Tibial nerve (tissue), 4 donors: ENCODE results near the gene FBN2. TPM values are rescaled to one million over a fixed set of nuclear protein-coding genes. Genes with fewer than 3 reads are reported as not detected.

Source experiments
- DNase-seq, 2 donors: peaks; one replicate each; pipeline ENCODE4 v3.0.0-alpha.2; 2019; ENCODE audit warnings: low spot score in 2 of 2
- H3K27ac ChIP-seq, 4 donors: fragments of 200-600 bp; sonication (generic) in 3 of 4; one replicate each; pipeline ENCODE4 v1.5.1; 2017 to 2019; ENCODE audit warnings: mild to moderate bottlenecking in 1 of 4
- H3K27me3 ChIP-seq, 2 donors: fragments of 200-600 bp; sonication (generic) in 1 of 2; one replicate each; pipeline versions ENCODE4 v1.5.1 to v1.6.0; 2017 to 2019
- H3K36me3 ChIP-seq, 3 donors: fragments of 200-600 bp; sonication (generic); one replicate each; pipeline ENCODE4 v1.5.1; 2018 to 2019
- H3K4me1 ChIP-seq, 4 donors: fragments of 200-600 bp; sonication (generic) in 3 of 4; one replicate each; pipeline ENCODE4 v1.5.1; 2017 to 2019
- H3K4me3 ChIP-seq, 4 donors: fragments of 200-600 bp; sonication (generic) in 3 of 4; one replicate each; pipeline ENCODE4 v1.5.1; 2017 to 2019; ENCODE audit warnings: mild to moderate bottlenecking in 1 of 4, moderate library complexity in 1 of 4
- H3K9me3 ChIP-seq, 4 donors: fragments of 200-600 bp; sonication (generic) in 3 of 4; one replicate each; pipeline ENCODE4 v1.5.1; 2017 to 2019
- CTCF ChIP-seq, 5 experiments: fragments of 200-600 bp in 3 of 5; fragments of 450-650 bp in 2 of 5; sonication (generic) in 3 of 5; IDR thresholded peaks; one replicate each; pipeline ENCODE4 v1.5.1; 2016 to 2019; ENCODE audit warnings: antibody characterized with exemption in 5 of 5, mild to moderate bottlenecking in 3 of 5, moderate library complexity in 2 of 5
- EP300 ChIP-seq, 2 donors: sonication (generic); formaldehyde crosslinking; IDR thresholded peaks; one replicate each; pipeline ENCODE4 v1.6.1; 2017; ENCODE audit warnings: antibody characterized with exemption in 2 of 2, mild to moderate bottlenecking in 1 of 2
- POLR2A ChIP-seq, 2 donors: fragments of 450-650 bp; IDR thresholded peaks; one replicate each; pipeline ENCODE4 v1.6.1; 2017; ENCODE audit warnings: antibody characterized with exemption in 2 of 2, mild to moderate bottlenecking in 2 of 2, moderate library complexity in 2 of 2
- WGBS, 2 donors: methylation state at CpG; one replicate each; pipeline ENCODE4 v1.1.5; 2018; 5-methylcytosine and 5-hydroxymethylcytosine counted together
- total RNA-seq, 4 donors: library from RNA; depleted of rRNA; stranded (reverse); fragments of >200 nt; gene quantifications; one replicate each; pipeline ENCODE4 v1.1.0, GENCODE V29; 2016

Gene FBN2
- total RNA-seq, 4 donors from 2014 or later, result 1.2 to 6.3 (median 3.6) TPM

GRCh38 chr5:128237000-128237399 is 301.0 kb downstream of the FBN2 start:
- 67 to 82% methylated on average over 2 of the region's 2 CpGs for WGBS, 2 donors
- no peak for DNase-seq
- TF ChIP-seq EP300 (IDR thresholded peaks at IDR 0.05), result no peak
- no peak for TF ChIP-seq POLR2A (IDR thresholded peaks at IDR 0.05)
- no peak for TF ChIP-seq CTCF (IDR thresholded peaks at IDR 0.05)
- Histone ChIP-seq H3K27ac (no peak overlapping the region), H3K9me3 (no peaks in the 10 kb centered on the region), H3K36me3 (no peaks in the 10 kb centered on the region), H3K27me3 (no peaks in the 10 kb centered on the region), H3K4me1 (peaks cover 0 to 8% (median 0%) of the 10 kb centered on the region in 4 donors), H3K4me3 (no peak overlapping the region)

- H3K9me3 ChIP-seq, result no peaks in the 10 kb centered on the region
Observed at GRCh38 chr5:128236334-128236733, 301.7 kb downstream of the FBN2 start.

GRCh38 chr5:128234928-128235641 is 303.0 kb downstream of the FBN2 start:
- DNase-seq, result no peak
- H3K27me3 ChIP-seq, result no peaks in the 10 kb centered on the region
- H3K4me1 ChIP-seq, result peaks cover 0 to 8% (median 0%) of the 10 kb centered on the region in 4 donors
- peaks cover 0 to 5% (median 0%) of the 10 kb centered on the region in 4 donors for H3K9me3 ChIP-seq
- 92 to 97% methylated on average over 7 of the region's 7 CpGs for WGBS, 2 donors
- H3K4me3 ChIP-seq, result no peak overlapping the region
- H3K27ac ChIP-seq, result no peak overlapping the region
- H3K36me3 ChIP-seq, result no peaks in the 10 kb centered on the region
- TF ChIP-seq EP300 (IDR thresholded peaks at IDR 0.05), result no peak
- TF ChIP-seq POLR2A (IDR thresholded peaks at IDR 0.05), result no peak
- TF ChIP-seq CTCF (IDR thresholded peaks at IDR 0.05), result no peak

More at GRCh38 chr5:128236334-128236733, 301.7 kb downstream of the FBN2 start:
- H3K27me3 ChIP-seq, result no peaks in the 10 kb centered on the region
- H3K4me3 ChIP-seq, result no peak overlapping the region
- no peak for TF ChIP-seq CTCF (IDR thresholded peaks at IDR 0.05)
- TF ChIP-seq EP300 (IDR thresholded peaks at IDR 0.05), result no peak
- TF ChIP-seq POLR2A (IDR thresholded peaks at IDR 0.05), result no peak
- H3K4me1 ChIP-seq, result peaks cover 0 to 8% (median 0%) of the 10 kb centered on the region in 4 donors
- DNase-seq, result no peak
- H3K36me3 ChIP-seq, result no peaks in the 10 kb centered on the region
- WGBS, 2 donors, result 88 to 89% methylated on average over 7 of the region's 7 CpGs
- H3K27ac ChIP-seq, result no peak overlapping the region

- Histone ChIP-seq H3K4me1 (peaks cover 0 to 10% (median 0%) of the 10 kb centered on the region in 4 donors), H3K27me3 (no peaks in the 10 kb centered on the region), H3K9me3 (peaks cover 0 to 5% (median 0%) of the 10 kb centered on the region in 4 donors), H3K36me3 (no peaks in the 10 kb centered on the region), H3K4me3 (no peak overlapping the region), H3K27ac (no peak overlapping the region)
- WGBS, 2 donors, result 30 to 41% methylated on average over 3 of the region's 3 CpGs
- peak in 1 of 2 donors; percentile 15 for DNase-seq
- TF ChIP-seq POLR2A (IDR thresholded peaks at IDR 0.05), result no peak
- no peak for TF ChIP-seq CTCF (IDR thresholded peaks at IDR 0.05)
- no peak for TF ChIP-seq EP300 (IDR thresholded peaks at IDR 0.05)
Observed at GRCh38 chr5:128228521-128228920, 309.5 kb downstream of the FBN2 start.

GRCh38 chr5:128228008-128228407 is 310.0 kb downstream of the FBN2 start:
- H3K36me3 ChIP-seq, result no peaks in the 10 kb centered on the region
- H3K4me3 ChIP-seq, result no peak overlapping the region
- no peak overlapping the region for H3K27ac ChIP-seq
- H3K9me3 ChIP-seq, result peaks cover 0 to 5% (median 0%) of the 10 kb centered on the region in 4 donors
- no peak for TF ChIP-seq POLR2A (IDR thresholded peaks at IDR 0.05)
- no peak for TF ChIP-seq CTCF (IDR thresholded peaks at IDR 0.05)
- TF ChIP-seq EP300 (IDR thresholded peaks at IDR 0.05), result no peak
- 49 to 54% methylated on average over 3 of the region's 3 CpGs for WGBS, 2 donors
- DNase-seq, result no peak
- peaks cover 0 to 10% (median 0%) of the 10 kb centered on the region in 4 donors for H3K4me1 ChIP-seq
- no peaks in the 10 kb centered on the region for H3K27me3 ChIP-seq
